Measurements from ENCODE around the gene ANKRD9. TPM values are rescaled to one million over a fixed set of nuclear protein-coding genes. Genes with fewer than 3 reads are reported as not detected.

The ANKRD9 gene
- total RNA-seq, 1 donor from 2014 or later, result 158 TPM

GRCh38 chr14:102528431-102529170, 19.0 kb upstream of the ANKRD9 start:
- no peaks in the 10 kb centered on the region for H3K27me3 ChIP-seq (ENCODE audit: low read depth)
- DNase-seq, result no peak
- H3K4me3 ChIP-seq, result no peak overlapping the region
- H3K36me3 ChIP-seq, result no peaks in the 10 kb centered on the region
- no peak overlapping the region for H3K27ac ChIP-seq (replicated peaks)
- no peaks in the 10 kb centered on the region for H3K9me3 ChIP-seq (replicated peaks)
- intact Hi-C loops (cut with micrococcal nuclease), result no loop called here
- TF ChIP-seq CTCF (IDR thresholded peaks at IDR 0.05; ENCODE audit: borderline replicate concordance), result no peak
- H3K4me1 ChIP-seq, result peaks cover 8% of the 10 kb centered on the region

GRCh38 chr14:102525929-102526497, 16.4 kb upstream of the ANKRD9 start:
- intact Hi-C loops (cut with micrococcal nuclease), result no loop called here
- no peaks in the 10 kb centered on the region for H3K27me3 ChIP-seq (ENCODE audit: low read depth)
- peak overlapping the region; percentile 88 for H3K27ac ChIP-seq (replicated peaks)
- TF ChIP-seq CTCF (IDR thresholded peaks at IDR 0.05; ENCODE audit: borderline replicate concordance), result no peak
- H3K4me1 ChIP-seq, result peaks cover 9% of the 10 kb centered on the region
- H3K9me3 ChIP-seq (replicated peaks), result no peaks in the 10 kb centered on the region
- no peaks in the 10 kb centered on the region for H3K36me3 ChIP-seq
- no peak overlapping the region for H3K4me3 ChIP-seq
- no peak for DNase-seq

- intact Hi-C loops (cut with micrococcal nuclease), result no loop called here
- Histone ChIP-seq H3K4me3 (peak overlapping the region; percentile 70), H3K4me1 (peaks cover 9% of the 10 kb centered on the region), H3K27me3 (ENCODE audit: low read depth) (no peaks in the 10 kb centered on the region), H3K36me3 (no peaks in the 10 kb centered on the region), H3K27ac (replicated peaks) (peak overlapping the region; percentile 88), H3K9me3 (replicated peaks) (no peaks in the 10 kb centered on the region)
- no peak for DNase-seq
- TF ChIP-seq CTCF (IDR thresholded peaks at IDR 0.05; ENCODE audit: borderline replicate concordance), result no peak
These were observed 15.8 kb upstream of the ANKRD9 start for GRCh38 chr14:102525219-102525928.

- peak; percentile 99 for TF ChIP-seq CTCF (IDR thresholded peaks at IDR 0.05; ENCODE audit: borderline replicate concordance)
- Histone ChIP-seq H3K9me3 (replicated peaks) (no peaks in the 10 kb centered on the region), H3K4me1 (peaks cover 9% of the 10 kb centered on the region), H3K4me3 (peak overlapping the region; percentile 70), H3K27ac (replicated peaks) (peak overlapping the region; percentile 88), H3K27me3 (ENCODE audit: low read depth) (no peaks in the 10 kb centered on the region), H3K36me3 (no peaks in the 10 kb centered on the region)
- intact Hi-C loops (cut with micrococcal nuclease), result no loop called here
- peak; percentile 99 for DNase-seq
These were observed 15.1 kb upstream of the ANKRD9 start for GRCh38 chr14:102524451-102525218.

All from left ventricle myocardium inferior (tissue), 1 donor.